GM18519 (cell line): ENCODE results near the gene CAPN7.

Experiments used
- ATAC-seq: cut with Tn5 transposase; IDR thresholded peaks from one replicate; pipeline ENCODE4 v1.9.1; 2021; ENCODE audit warnings: mild to moderate bottlenecking, moderate library complexity; ENCODE audit not compliant: unreplicated experiment, low FRiP score

The CAPN7 gene

DNA sequence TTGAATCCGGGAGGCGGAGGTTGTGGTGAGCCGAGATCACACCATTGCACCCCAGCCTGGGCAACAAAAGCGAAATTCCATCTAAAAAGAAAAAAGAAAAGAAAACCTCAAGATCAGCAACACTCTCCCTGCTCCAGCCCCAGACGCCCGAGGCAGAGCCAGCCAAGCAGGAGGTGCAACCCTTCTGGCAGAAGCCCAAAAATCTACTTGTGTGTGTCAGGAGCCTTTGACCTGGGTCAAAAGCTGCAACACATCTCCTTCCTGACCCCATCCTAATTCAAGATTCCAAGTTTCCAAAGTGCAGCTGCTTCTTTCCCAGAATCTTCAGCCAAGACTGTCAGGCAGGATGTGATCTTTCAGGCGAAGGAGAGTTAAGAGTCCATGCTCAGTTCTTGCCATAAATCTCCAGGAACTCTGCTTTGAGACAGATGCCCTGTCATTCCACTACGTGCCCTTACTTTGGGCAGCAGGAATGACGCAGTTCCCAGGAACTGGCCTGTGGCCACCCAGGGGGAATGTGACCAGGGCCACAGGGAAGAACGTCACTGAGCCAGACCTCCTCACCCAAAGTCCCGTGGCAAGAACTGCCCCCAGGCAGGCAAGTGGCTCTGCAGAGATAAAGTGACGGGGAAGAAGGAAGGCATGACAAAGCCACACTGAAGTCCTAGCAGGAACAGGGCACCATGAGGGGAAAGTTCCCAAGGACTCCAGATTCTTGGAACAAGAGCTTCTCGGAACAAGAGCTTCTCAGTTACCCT, 86.9 kb downstream of the CAPN7 start:
- ATAC-seq = no peak

DNA sequence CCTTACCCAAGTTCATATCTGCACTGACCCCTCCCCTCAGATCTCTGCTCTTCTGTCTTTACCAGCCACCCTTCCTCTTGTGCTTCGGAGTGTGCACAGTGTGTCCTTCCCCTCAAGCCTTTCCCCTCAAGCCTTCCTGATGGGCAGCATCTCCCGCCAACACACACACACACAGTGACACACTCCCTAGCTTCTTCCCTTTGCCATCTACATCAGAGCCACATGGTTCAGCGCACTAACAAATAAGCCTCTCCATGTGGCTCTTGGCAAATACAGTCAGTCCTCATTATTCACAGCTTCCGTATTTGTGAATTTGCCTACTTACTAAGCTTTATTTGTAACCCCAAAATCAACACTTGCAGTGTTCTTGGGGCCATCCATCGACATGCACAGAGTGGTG, 88.9 kb downstream of the CAPN7 start:
- no peak for ATAC-seq

DNA sequence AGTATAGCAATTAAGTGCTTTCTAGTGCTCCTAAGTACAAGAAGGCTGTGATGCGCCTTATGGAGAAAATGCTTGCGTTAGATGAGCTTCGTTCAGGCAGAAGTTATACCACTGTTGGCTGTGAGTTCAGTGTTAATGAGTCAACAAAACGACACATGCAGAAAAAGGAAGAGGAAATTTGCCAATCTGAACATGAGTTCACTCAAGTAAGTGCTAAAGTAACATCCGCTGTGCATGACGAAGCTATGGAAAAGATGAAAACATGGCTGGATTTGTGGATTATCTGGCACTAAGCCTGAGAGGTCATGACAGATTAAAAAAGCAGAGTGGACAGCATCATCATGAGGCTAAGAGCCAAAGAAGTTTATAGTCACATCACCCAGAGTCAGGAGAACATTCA, 89.5 kb downstream of the CAPN7 start:
- no peak for ATAC-seq

DNA sequence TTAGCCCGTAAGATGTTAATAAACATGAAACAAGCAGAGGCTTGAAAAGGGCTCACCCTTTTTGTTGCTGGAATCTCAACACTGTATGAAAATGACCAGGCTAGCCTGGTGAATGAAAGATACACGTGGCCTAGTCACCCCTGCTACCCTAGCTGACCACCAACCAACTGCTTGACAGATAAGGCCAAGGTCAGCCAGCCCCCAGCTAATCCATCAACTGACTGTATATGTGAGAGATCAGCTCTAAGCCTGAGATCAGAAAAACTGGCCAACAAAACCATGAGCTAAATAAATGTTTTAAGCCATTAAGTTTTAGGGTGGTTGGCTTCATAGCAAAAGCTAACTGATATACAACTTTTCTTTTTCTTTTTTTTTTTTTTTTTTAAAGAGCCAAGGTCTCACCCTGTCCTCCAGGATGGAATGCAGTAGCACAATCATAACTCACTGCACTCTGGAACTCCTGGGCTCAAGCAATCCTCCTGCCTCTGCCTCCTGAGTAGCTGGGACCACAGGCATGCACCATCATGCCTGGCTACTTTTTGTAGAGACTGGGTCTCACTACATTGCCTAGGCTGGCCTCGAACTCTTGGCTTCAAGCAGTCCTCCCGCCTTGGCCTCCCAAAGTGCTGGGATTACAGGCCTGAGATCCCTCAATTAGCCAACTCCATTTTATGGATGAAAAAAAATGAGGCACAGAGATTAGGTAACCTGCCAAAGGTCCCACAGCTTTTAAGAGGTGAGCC, 91.7 kb downstream of the CAPN7 start:
- no peak for ATAC-seq

DNA sequence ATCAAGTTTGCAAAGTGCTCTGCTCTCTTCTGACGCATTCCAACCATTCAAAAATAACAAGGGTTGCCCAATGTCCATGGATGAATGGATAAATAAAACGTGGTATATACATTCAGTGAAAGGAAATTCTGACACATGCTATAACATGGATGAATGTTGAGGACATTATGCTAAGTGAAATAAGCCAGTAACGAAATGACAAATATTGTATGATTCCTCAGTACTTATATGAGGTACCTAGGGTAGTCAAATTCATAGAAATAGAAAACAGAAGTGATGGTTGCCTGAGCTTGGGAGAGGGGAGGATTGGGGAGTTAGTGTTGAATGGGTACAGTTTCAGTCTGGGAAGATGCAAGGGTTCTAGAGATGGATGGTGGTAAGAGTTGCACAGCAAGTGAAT, 92.5 kb downstream of the CAPN7 start:
- no peak for ATAC-seq

DNA sequence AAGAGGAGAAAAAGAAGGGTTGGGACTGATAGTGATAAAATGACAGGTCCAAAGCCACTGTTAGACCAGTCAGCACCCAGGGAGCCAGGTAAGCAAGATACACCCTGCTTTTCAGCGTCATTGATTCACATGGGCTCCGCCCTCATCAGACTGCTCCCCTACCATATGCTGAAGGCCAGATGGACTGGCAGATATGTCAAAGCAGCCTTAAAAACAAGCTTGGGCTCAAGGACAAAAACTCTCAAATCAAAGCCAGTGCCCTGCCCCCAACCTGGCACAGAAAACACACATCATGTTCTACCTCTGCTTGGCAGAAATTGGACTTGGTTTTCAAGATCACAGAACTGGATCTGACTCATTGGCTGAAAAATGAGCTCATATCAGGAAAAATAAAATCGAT, 93.0 kb downstream of the CAPN7 start:
- ATAC-seq = no peak

DNA sequence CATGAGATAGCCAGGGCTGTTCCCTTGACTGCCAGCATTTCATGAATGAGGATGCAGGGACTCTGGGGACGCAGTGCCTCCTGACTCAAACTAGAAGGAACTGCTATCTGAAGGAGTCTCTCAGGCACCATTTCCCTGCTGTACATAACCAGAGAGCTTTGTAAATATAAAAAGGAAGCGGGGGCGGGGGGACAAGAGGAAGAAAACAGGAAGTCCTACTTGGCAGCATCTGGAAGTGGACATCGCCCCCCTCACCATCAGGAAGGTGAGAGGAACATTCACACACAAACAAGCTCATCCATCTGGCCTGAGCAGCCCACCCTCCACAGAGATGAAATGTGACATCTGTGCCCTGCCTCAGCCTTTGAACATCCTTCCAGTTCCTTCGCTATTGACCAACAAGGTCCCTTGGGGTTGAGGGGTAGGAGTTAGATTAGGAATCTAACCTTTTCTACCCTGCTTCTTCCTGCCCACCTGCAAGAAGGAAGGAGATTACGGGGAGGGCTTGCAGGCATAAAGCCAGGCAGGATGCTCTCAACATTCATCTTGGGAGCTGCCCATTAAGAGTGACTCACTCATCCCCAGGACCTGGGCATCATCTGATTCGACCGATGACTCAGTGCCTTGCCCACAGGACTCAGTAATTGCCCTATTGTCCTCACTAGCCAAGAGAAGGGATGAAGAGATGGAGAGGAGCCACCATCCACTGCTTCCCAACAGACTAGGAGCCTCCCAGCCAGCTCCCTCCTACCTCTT, 94.5 kb downstream of the CAPN7 start:
- no peak for ATAC-seq

DNA sequence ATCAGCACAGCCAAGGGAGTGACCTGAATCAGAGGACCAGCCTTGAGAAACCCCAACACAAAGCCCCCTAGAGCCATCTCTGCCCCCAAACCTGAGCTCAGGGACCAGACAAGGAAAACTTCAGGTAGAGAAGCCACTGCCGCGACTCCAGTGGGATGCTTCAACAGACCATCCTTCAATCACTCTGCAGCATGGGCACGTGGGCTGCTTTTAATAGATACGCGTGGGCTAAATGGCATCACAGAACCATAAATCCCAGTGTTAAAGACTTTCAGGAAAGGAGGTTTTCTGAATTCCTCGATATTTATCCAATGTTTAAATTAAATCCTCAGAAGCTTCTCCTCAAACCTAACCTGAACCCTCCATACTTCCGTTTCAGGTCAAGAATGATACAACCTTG, 95.7 kb downstream of the CAPN7 start:
- ATAC-seq = no peak
